PC-3 (cell line): ENCODE results near the gene SLC32A1.

Experiments
- CTCF ChIP-seq: fragments of 300-600 bp; sonication (generic); conservative IDR thresholded peaks from 2 replicates; pipeline ENCODE4 v1.5.1; 2017; ENCODE audit warnings: antibody characterized with exemption, low read depth, mild to moderate bottlenecking, low read length
- EZH2 ChIP-seq: fragments of 300-600 bp; sonication (generic); IDR thresholded peaks from one replicate; pipeline ENCODE4 v1.6.1; 2017; ENCODE audit warnings: antibody characterized with exemption, mild to moderate bottlenecking, low read length; ENCODE audit not compliant: unreplicated experiment
- EZH2phosphoT487 ChIP-seq: fragments of 300-600 bp; sonication (generic); IDR thresholded peaks from 2 replicates; pipeline ENCODE4 v1.6.1; 2018; ENCODE audit warnings: mild to moderate bottlenecking, antibody characterized with exemption, low read length, borderline replicate concordance

DNA sequence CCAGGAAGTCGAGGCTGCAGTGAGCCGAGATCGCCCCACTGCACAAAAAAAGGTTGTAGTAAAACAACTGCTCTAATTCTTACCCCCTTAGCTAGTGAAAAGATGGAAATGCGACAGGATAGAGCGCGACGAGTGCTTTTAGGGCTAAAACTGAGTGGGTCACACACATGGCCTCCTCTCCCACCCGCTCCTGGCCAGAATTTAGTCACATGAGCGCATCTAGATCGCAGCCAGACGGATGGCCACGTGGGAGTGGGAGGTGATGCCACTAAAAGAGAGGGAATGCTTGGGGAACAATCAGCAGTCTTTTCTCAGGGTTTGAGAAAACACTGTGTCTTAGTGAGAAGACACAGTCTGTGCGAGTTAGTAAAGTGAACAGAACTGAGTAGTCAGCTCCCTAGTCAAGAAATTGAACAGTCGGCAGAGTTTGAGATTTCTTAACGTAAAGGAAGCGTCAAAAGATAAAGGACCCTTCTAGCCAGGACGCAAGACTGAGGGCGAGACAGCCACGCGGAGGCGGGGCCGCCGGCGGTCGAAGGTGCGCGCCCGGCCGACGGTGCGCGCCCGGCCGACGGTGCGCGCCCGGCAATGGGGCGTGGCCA lies 23.3 kb downstream of the SLC32A1 start:
- TF ChIP-seq CTCF (no peak), EZH2 (no peak), EZH2phosphoT487 (no peak)
